Prostate gland (tissue), 2 donors: ENCODE results near the gene LOXHD1. TPM values are rescaled to one million over a fixed set of nuclear protein-coding genes. Genes with fewer than 3 reads are reported as not detected.

Experiments
- DNase-seq: peaks from one replicate; pipeline ENCODE4 v3.0.0-alpha.2; 2019; ENCODE audit warnings: low spot score
- H3K27ac ChIP-seq, 2 donors: fragments of 200-600 bp; sonication (generic); 2 replicates each; pipeline ENCODE4 v1.5.1; 2017 to 2019
- H3K27me3 ChIP-seq: fragments of 200-600 bp; sonication (generic); replicated peaks from 2 replicates; pipeline ENCODE4 v1.5.1; 2019; ENCODE audit not compliant: insufficient read depth
- H3K36me3 ChIP-seq, 2 donors: fragments of 200-600 bp; sonication (generic); 1 replicate in 1 of 2; 2 replicates in 1 of 2; pipeline versions ENCODE4 v1.5.1 to v1.8.1; 2017 to 2019
- H3K4me1 ChIP-seq: fragments of 200-600 bp; sonication (generic); replicated peaks from 2 replicates; pipeline ENCODE4 v1.5.1; 2019
- H3K4me3 ChIP-seq, 2 donors: fragments of 200-600 bp; sonication (generic); 2 replicates each; pipeline ENCODE4 v1.5.1; 2017 to 2019
- H3K9me3 ChIP-seq: fragments of 200-600 bp; sonication (generic); 2 replicates; pipeline ENCODE4 v1.5.1; 2017
- POLR2A ChIP-seq: fragments of 450-650 bp; IDR thresholded peaks from one replicate; pipeline ENCODE4 v1.6.1; 2016; ENCODE audit warnings: antibody characterized with exemption, mild to moderate bottlenecking
- POLR2AphosphoS5 ChIP-seq: sonication (generic); formaldehyde crosslinking; IDR thresholded peaks from one replicate; pipeline ENCODE4 v1.6.1; 2017; ENCODE audit warnings: antibody characterized with exemption
- WGBS: methylation state at CpG from one replicate; pipeline ENCODE4 v1.1.5; 2018; 5-methylcytosine and 5-hydroxymethylcytosine counted together
- intact Hi-C: fragments of 100-400 bp; cut with DNase I; formaldehyde crosslinking; loops from one replicate; pipeline ENCODE4 v1.14.2; 2022
- total RNA-seq, 2 donors: library from RNA; depleted of rRNA; stranded (reverse); fragments of >200 nt; gene quantifications; one replicate each; pipeline ENCODE4 v1.1.0, GENCODE V29; 2016
- TF ChIP-seq, protein P1 (sequence below), 4 experiments: fragments of 200-600 bp in 2 of 4; fragments of 450-650 bp in 2 of 4; sonication (generic) in 2 of 4; IDR thresholded peaks; 1 replicate in 3 of 4; 2 replicates in 1 of 4; pipeline ENCODE4 v1.5.1; 2016 to 2019; ENCODE audit warnings: antibody characterized with exemption in 4 of 4, mild to moderate bottlenecking in 2 of 4, moderate library complexity in 2 of 4

Gene LOXHD1
- total RNA-seq, 2 donors from 2014 or later: 1.4 TPM; not detected in 1

DNA sequence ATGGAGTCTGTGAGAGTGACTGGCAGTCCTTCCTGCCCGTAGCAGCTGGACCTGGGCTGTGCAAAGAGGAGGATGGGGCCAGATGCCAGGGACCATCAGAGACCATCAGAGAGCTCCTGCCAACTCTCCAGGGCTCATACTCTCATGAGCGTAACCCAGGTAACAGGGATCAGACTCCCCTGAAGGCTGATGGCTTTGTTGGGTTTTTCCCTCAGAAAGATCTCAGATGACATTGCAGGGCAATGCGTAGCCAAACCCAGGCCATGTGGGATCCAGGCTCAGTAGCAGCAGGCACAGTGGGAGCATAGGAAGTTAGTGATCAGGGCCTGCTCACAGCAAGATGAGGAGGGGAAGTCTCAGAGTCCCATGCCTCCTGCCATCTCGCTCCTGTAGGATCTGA, 218.0 kb downstream of the LOXHD1 start:
- TF ChIP-seq POLR2A: no peak
- no peak for TF ChIP-seq POLR2AphosphoS5
- TF ChIP-seq, protein P1, sequence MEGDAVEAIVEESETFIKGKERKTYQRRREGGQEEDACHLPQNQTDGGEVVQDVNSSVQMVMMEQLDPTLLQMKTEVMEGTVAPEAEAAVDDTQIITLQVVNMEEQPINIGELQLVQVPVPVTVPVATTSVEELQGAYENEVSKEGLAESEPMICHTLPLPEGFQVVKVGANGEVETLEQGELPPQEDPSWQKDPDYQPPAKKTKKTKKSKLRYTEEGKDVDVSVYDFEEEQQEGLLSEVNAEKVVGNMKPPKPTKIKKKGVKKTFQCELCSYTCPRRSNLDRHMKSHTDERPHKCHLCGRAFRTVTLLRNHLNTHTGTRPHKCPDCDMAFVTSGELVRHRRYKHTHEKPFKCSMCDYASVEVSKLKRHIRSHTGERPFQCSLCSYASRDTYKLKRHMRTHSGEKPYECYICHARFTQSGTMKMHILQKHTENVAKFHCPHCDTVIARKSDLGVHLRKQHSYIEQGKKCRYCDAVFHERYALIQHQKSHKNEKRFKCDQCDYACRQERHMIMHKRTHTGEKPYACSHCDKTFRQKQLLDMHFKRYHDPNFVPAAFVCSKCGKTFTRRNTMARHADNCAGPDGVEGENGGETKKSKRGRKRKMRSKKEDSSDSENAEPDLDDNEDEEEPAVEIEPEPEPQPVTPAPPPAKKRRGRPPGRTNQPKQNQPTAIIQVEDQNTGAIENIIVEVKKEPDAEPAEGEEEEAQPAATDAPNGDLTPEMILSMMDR (IDR thresholded peaks at IDR 0.05): no peak
- intact Hi-C loops: no loop called here

GRCh38 chr18:46437061-46437460, 220.0 kb downstream of the LOXHD1 start:
- H3K4me1 ChIP-seq: no peaks in the 10 kb centered on the region
- H3K36me3 ChIP-seq: no peaks in the 10 kb centered on the region
- intact Hi-C loops: no loop called here
- TF ChIP-seq, protein P1 (IDR thresholded peaks at IDR 0.05): no peak
- TF ChIP-seq POLR2AphosphoS5 (no peak), POLR2A (no peak)
- no peak overlapping the region for H3K27ac ChIP-seq
- H3K9me3 ChIP-seq: no peaks in the 10 kb centered on the region
- no peak overlapping the region for H3K4me3 ChIP-seq
- H3K27me3 ChIP-seq: no peaks in the 10 kb centered on the region
- WGBS: 92% methylated on average over 5 of the region's 5 CpGs
- DNase-seq: no peak

More for the DNA sequence above, 218.0 kb downstream of the LOXHD1 start:
- no peak overlapping the region for H3K4me3 ChIP-seq
- H3K27me3 ChIP-seq: no peaks in the 10 kb centered on the region
- 72% methylated on average over 4 of the region's 4 CpGs for WGBS
- DNase-seq: no peak
- no peaks in the 10 kb centered on the region for H3K4me1 ChIP-seq
- no peaks in the 10 kb centered on the region for H3K36me3 ChIP-seq
- H3K27ac ChIP-seq: no peak overlapping the region
- no peaks in the 10 kb centered on the region for H3K9me3 ChIP-seq

DNA sequence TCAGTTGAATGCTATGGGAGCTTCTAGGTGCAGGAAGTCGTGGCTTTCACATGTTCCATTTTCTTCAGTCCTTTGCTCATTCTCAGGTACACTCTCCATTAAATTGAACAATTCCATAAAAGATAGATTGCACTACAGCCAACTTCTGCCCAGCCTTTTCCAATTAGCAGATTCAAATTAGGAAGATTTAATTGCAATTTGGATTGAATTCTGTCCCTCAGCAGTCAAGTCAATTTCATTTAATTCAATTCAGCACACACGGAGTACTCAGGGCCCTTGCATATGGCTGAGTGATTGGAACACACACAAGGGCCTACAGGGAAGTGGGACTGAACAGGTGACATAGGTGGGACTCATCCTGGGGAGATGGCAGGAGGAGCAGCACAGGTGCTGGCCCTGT, 220.4 kb downstream of the LOXHD1 start:
- no peak for DNase-seq
- H3K4me1 ChIP-seq: no peaks in the 10 kb centered on the region
- 81% methylated on average over 2 of the region's 2 CpGs for WGBS
- intact Hi-C loops: no loop called here
- no peaks in the 10 kb centered on the region for H3K36me3 ChIP-seq
- no peaks in the 10 kb centered on the region for H3K27me3 ChIP-seq
- no peak overlapping the region for H3K4me3 ChIP-seq
- no peaks in the 10 kb centered on the region for H3K9me3 ChIP-seq
- TF ChIP-seq POLR2AphosphoS5 (no peak), POLR2A (no peak)
- TF ChIP-seq, protein P1 (IDR thresholded peaks at IDR 0.05): no peak
- H3K27ac ChIP-seq: no peak overlapping the region

- TF ChIP-seq, protein P1 (IDR thresholded peaks at IDR 0.05): no peak
- TF ChIP-seq POLR2AphosphoS5 (no peak), POLR2A (no peak)
- intact Hi-C loops: no loop called here
- Histone ChIP-seq H3K4me3 (no peak overlapping the region), H3K27ac (no peak overlapping the region), H3K36me3 (no peaks in the 10 kb centered on the region), H3K4me1 (no peaks in the 10 kb centered on the region), H3K27me3 (no peaks in the 10 kb centered on the region), H3K9me3 (no peaks in the 10 kb centered on the region)
- no peak for DNase-seq
- WGBS: 91% methylated on average over 9 of the region's 9 CpGs
Measured at GRCh38 chr18:46435031-46435430, 222.0 kb downstream of the LOXHD1 start.

DNA sequence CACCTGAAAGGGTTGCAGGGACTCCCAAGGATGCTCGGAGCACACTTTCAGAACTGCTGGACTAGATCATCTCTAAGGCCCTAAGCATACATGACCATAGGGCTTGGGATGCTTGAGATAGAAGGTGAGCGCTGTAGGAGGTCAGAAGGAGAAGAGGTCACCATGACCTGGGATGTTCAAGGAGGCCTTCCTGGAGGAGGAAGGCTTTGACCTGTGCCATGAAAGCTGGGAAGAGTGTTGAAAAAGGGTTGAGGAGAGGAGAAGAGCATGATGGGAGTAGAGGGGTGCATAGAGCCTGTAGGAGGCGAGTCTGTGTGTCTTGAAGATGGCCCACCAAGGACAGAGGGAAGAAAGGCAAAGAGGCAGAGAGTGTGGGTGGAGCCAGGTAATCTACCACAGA, 222.4 kb downstream of the LOXHD1 start:
- no peak overlapping the region for H3K27ac ChIP-seq
- 96% methylated on average over 3 of the region's 3 CpGs for WGBS
- TF ChIP-seq, protein P1 (IDR thresholded peaks at IDR 0.05): no peak
- TF ChIP-seq POLR2A (no peak), POLR2AphosphoS5 (no peak)
- DNase-seq: no peak
- H3K36me3 ChIP-seq: no peaks in the 10 kb centered on the region
- no peaks in the 10 kb centered on the region for H3K4me1 ChIP-seq
- no peaks in the 10 kb centered on the region for H3K9me3 ChIP-seq
- intact Hi-C loops: no loop called here
- no peak overlapping the region for H3K4me3 ChIP-seq
- no peaks in the 10 kb centered on the region for H3K27me3 ChIP-seq
